Right lobe of liver (tissue), 4 donors: ENCODE measurements around the gene DUSP6.

Source experiments
- CTCF ChIP-seq, 4 donors: fragments of 200-600 bp in 3 of 4; fragments of 450-650 bp in 1 of 4; IDR thresholded peaks; one replicate each; pipeline versions ENCODE4 v1.5.1 to v1.8.0; 2016 to 2022; ENCODE audit warnings: antibody characterized with exemption in 4 of 4, mild to moderate bottlenecking in 2 of 4
- POLR2A ChIP-seq: fragments of 450-650 bp; IDR thresholded peaks from one replicate; pipeline ENCODE4 v1.6.1; 2017; ENCODE audit warnings: antibody characterized with exemption, mild to moderate bottlenecking
- donor health status: DM: no; HTN: no; CAD: no.
- donor health status: DM: no; HTN: no; CAD: no.
- donor health status: DM: no; HTN: yes; CAD: no.

GRCh38 chr12:89319122-89319521 lies 33.2 kb downstream of the DUSP6 start:
- TF ChIP-seq CTCF (IDR thresholded peaks at IDR 0.05) = no peak
- no peak for TF ChIP-seq POLR2A
